DMS 273 treated with DMSO at 0.1 percent for 48 hours (cell line): ENCODE results near the gene AKAP12.
"Not testable (repeated sequence)": the region's sequence is repeated elsewhere in the genome, so short reads cannot be mapped to it uniquely, and the experiment has no call there.

ENCODE experiments used
- DNase-seq: peaks from one replicate; lab custom pipeline; 2025; lab: John Stamatoyannopoulos, UW

Gene AKAP12

DNA sequence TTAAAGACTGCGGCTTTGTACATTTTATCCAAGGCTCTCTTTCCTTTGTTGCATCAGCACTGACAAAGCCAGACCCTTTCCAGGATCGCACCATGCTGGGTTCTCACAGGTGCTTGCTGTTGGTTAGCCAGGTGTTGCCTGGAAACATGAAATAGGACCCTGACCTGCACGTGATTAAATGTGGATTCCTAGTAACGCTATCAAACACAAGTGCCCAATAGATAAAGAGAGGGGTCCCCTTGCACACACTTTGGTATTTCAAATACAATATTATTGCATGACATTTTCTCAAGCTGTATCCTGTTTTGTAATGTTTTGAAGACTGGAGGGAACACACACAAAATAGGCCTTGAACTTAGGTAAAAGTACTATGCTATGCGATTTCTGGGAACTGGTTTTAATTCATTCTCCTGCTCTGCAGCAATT lies 73.3 kb downstream of the AKAP12 start:
- DNase-seq = no peak

DNA sequence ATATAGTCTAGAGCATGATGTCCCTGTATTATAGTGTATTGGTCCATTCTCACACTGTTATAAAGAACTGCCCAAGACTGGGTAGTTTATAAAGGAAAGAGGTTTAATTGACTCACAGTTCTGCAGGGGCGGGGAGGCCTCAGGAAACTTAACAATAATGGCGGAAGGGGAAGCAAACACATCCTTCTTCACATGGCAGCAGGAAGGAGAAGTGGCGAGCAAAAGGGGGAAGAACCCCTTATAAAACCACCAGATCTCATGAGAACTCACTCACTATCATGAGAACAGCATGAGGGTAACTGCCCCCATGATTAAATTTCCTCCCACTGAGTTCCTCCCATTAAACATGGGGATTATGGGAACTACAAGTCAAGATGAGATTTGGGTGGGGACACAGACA lies 75.9 kb downstream of the AKAP12 start:
- not testable (repeated sequence) for DNase-seq

DNA sequence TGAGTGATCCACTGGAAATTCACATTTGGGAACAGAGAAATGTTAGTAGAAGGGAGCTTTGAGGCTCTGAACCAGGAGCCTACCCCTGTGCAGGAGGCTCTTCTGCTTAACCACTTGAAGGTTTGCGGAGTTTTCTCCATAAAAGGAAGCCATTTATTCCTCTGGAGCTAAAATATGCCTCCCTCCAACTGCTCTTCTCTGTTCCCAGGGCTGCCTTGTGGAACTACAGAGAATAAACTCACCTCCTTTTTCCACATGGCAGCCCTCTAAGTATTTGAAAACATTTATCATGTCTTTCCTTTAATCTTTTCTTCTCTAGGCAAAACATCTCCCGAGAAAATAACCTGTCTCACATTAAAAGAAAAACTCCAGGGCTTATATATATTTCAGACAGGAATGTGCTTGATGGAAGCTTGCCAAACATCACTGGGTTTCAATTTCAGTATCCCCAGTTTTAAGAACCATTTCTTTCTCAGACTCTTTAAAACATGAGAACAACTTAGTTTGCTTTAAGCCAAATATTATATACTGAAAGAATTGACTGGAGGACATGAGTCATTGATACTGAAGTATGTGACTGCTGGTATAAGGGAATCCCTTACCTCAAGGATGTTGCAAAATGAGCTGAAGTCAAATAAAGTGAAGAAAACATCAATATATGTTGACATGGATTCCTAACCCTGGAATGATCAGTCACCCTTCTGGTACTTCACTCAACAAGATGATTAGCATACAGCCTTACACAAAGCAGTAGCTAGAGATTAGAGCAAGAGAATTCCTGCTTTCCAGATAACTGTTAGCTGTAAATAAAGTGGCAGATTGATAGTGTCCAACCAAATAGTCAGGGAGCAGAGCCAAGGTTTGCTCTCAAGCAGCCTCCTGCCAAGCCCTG lies 77.6 kb downstream of the AKAP12 start:
- no peak for DNase-seq

DNA sequence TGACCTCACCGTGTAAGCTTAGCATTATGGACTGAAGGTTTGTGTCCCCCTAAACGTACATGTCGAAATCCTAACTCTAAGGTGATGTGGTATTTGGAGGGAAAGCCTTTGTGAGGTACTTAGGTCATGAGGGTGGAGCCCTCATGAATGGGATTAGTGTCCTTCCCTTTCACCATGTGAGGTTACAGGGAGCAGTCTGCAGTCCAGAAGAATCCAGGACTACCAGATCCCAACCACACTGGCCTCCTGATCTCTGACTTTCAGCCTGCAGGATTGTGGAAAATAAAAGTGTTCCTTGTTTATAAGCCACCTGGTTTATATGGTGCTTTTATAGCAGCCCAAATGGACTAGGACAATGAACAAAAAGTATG lies 78.2 kb downstream of the AKAP12 start:
- no peak for DNase-seq

DNA sequence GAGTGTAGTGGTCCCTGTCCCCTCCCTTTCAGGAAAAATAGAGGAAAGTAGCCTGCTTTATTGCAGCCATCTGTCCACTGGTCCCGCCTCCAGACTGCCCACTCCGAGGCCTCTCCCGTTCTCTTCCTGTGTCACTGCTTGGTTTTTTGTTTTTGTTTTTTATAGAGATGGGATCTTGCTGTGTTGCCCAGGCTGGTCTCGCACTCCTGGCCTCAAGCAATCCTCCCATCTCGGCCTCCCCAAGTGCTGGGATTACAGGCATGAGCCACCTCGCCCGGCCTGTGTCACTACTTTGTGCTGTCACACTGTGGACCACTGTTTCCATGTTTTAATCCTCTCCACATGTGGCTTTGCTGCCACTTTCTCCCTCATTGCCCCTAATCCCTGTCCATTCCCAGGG lies 80.4 kb downstream of the AKAP12 start:
- DNase-seq = no peak

DNA sequence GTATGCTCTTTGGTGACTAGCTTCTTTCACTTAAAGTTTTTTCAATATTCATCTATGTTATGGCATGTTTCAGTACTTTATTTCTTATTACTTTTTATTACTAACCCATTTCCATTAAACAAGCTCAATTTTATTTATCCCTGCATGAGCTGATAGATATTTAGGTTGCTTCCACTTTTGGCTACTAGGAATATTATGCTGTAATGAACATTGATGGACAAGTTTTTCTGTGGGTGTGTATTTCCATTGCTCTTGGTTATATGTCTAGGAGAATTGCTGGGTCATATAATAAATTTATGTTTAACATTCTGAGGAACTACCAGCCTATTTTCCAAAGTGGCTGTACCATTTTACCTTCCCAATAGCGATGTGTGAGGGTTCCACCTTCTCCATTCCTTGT lies 81.7 kb downstream of the AKAP12 start:
- no peak for DNase-seq

DNA sequence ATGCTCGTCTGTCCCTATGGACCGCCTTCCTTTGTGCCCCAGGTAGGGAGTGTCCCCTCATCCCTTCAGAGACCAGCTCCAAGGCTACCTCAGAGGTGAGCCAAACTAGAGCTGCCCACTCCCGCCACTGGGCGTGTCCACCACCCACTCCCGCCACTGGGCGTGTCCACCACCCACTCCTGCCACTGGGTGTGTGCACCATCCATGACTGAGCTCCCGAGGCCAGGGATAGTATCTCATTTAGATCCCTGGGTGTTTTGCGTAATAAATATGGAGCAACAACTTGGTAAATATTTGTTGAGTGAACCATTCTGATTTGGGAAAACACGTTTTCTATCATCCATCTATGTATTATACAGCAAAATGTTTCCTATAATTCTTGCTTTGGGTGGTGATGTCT lies 82.8 kb downstream of the AKAP12 start:
- DNase-seq = no peak

DNA sequence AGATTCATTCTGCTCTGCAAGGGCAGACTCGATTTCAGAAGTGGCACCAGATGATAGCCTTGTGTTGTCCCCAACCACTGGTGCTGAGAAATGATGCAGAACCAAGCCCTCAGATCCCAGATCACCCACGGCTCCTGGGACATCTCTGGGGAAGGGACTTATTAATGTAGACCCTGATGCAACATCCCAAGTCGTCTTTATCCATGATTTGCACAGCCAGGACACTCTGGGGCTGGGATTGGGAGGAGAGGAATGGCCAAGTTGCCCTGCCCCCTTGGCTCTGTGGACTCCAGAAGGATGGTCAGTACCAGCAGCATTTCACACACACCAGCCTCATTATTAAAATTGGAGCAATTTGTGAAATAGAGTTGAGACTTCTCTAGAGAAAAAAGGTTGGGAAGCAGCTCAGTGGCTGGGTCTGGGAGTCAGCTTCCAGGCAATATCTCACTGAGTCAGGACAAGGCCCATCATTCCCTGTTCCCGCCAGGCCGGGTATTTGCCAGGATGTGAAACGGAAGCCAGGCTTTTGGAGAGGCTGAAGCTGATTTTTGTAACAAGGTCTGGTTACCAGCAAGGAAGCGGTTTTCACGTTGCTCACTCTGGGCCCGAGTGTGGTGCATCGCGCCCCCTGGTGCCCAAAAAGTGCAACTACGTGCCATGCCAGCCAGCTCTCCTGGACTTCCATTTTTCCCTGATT lies 84.2 kb downstream of the AKAP12 start:
- DNase-seq = peak; percentile 60

DNA sequence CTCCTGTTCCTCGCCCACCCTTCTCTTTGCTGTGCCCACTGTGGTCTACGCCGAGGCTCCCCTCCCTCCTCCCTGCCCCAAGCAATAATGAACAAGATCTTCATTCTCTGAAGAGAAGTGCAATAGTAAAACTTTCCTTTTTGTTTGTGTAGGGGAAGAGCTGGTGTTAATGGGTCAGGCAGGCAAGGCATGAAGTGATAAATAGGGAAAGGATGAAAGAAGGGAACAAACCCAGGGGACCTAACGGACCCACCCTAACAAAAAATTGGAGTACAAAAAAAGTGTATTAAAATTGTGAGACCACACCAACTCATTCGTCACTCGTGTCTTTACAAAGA lies 84.7 kb downstream of the AKAP12 start:
- no peak for DNase-seq

DNA sequence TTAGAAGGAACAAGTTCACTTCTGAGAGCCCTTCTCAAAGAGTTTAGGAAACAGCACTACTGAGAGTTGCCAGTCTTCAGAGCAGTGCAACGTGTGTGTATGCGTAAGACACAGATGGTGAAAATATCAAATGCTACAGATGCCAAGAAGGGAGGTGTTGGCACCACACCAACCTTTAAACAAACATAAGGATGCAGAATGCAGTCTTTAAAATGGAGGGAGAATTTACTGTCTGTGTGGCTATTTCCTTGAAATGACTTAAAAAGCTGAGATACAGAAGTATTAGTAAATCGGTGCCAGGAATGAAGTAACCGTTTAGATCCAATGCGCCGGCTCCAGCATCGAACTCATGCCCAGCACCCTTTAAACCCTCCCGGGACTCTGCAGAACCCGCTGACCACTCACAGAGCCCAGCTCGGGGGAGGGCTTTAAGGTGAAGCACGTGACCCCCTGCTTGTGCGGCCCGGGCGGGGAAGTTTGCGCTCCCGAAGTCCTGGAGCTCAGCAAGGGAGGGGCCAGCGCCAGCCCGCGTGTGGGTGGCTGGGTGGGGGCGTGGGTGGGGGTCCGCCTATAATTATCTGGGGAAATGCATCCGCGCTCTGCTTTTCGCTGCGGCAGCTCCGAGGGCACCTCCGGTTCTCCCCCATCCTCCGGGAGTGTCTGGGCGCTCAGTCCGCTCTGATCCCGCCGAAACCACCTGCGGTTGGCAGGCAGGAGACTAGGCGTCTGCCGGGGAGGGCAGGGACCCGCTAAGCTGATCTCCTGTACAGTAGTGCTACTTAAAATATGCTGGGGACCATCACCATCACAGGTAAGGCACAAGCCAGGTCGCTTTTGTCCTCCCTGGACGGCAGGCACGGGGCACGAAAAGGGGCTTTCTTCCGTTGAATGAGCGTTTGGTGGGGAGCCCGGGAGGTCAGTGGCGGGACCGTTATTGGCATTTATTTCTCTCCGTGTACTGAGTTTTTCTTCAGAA lies 85.6 kb downstream of the AKAP12 start:
- DNase-seq = peak; percentile 63

DNA sequence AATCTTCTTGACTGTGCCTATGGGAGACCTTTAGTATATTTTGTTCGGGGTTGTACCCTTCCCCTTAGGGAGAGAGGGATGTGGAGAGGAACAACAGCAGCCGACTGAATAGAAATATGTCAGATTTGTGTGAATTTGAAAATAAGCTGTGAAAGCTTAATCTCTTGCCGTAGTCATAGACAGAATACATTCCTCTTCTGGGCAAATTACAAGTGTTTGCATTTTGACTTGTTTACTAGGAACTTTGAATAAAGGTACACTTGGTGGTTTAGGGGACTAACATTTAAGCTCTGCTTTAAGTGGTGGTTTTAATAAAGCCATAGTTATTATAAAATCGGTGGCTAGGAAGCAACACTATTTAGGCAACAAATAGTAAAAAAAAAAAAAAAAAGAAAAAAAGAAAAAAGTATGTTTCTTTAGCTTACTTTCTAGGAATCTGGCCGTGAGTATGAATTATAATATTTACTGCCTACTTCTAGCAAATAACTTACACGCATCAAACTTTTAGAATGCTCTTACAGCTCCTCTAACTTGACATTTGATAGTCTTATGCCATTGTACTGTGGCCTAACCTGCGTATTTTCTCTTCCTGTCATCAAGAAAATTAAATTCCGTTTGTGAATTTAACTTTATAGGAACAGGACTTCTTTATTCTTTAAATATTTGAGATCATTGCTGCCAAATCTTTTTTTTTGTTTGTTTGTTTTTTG lies 86.5 kb downstream of the AKAP12 start:
- no peak for DNase-seq

DNA sequence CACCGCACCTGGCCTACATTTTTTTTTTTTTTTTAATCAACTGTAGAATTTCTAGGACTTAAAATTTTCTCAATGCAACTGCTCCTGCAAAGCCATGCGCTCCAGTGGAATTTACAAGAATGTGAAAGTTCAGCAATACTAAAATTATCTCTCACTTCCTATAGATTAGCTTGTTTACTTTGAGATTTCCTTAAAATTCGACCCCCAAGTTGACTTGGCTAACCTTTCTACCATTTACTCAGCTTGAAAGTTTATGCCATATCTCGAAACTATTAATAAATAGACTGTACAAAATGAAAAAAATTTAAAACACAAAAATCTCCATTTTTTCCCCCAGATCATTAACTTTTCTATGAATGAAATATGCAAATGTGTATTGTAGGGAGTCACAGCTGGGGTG lies 87.3 kb downstream of the AKAP12 start:
- no peak for DNase-seq

DNA sequence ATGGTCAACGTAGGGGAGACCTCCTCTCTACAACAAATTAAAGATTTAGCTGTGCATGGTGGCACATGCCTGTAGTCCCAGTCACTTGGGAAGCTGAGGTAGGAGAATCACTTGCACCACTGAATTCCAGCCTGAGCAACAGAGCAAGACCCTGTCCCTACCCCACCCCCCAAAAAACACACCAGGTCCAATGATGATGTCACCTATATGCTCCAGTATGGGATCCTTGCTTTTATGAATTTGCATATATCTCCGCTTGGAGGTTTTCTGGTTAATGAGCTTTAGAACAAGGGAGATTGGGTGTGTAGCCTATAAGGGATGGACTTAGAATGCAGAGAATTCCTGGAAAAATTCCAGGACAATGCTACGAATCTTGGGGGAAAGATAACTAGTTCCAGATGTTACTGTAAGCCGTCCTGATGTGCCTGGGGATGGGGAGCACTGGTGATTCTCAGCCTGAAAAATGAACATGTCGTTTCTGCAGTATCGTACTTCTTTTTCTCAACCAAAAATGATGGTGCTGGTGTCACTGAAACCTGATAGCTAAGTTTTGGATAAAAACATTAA lies 90.4 kb downstream of the AKAP12 start:
- DNase-seq = no peak

DNA sequence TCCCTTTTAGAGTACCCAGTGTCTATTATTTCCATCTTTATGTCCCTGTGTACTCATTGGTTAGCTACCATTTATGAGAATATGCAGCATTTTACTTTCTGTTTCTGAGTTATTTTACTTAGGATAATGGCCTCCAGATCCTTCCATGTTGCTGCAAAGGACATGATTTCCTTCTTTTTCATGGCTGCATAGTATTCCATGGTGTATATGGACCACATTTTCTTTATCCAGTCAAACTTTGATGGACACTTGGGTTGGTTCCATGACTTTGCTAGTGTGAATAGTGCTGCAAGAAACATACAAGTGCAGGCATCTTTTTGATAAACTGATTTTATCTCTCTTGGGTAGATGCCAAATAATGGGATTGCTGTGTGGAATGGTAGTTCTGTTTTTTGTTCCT lies 96.2 kb downstream of the AKAP12 start:
- no peak for DNase-seq

DNA sequence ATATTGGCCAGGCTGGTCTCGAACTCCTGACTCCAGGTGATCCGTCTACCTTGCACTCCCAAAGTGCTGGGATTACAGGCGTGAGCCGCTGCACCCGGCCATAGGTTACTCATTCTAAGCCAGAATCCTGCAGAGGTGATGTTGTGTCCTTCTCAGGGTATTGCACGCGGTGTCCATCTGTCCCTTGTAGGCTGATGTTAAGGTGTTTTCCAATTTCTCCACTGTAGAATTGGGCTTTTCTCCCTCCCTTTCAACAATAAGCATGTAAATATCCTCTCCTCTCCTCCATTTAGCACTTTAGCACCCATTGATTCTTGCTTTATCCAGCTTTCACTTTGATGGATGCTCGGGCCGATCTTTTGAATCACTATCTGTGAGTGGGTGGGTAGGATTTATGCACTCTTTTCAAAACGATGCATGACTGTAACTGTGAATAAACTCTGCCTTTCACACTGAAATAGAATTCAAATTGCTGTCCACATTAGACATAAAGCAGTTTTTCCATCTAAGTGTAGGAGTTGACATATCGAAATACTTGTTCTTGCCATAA lies 99.0 kb downstream of the AKAP12 start:
- DNase-seq = no peak

DNA sequence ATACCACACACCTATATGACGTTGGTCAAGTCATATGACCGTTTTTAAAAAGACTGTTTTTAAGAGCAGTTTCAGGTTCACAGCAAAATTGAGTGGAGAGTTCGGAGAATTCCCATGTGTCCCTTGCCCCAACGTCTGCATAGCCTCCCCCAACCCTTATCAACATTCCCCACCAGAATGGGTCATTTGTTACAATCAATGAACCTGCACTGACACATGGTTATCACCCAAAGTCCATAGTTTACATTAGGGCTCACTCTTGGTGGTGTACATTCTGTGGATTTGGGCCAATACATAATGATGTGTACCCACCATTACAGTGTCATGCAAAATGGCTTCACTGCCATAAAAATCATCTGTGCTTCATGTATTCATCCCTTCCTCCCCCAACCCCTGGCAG lies 99.6 kb downstream of the AKAP12 start:
- no peak for DNase-seq

DNA sequence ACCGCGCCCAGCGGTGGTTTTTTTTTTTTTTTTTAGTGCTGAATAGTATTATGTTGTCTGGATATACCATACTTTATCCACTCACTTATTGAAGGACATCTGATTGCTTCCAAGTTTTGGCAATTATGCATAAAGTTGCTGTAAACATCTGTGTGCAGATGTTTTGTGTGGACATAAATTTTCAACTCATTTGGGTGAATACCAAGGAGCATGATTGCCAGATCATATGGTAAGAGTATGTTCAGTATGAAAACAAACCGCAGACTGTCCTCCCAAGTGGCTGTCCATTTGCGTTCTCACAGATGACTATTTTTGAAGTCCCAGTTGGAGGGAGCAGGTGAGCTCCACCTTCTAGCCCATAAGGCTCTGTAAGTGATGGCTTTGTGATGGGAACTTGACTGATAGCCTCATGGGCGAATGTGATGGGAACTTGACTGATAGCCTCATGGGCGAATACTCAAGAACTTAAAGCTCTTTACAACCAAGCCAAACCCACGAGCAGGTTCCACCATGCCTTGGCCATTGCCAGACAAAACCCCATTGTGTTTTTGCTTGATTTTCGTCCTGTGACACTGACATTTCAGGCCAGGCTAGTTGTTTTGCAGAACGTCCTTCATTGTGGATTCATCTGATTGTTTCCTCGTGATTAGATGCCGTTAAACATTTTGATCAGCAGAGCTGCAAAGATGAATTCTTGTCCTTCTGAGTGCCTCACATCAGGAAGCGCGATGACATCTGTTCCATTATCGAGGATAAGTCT lies 100.6 kb downstream of the AKAP12 start:
- no peak for DNase-seq

DNA sequence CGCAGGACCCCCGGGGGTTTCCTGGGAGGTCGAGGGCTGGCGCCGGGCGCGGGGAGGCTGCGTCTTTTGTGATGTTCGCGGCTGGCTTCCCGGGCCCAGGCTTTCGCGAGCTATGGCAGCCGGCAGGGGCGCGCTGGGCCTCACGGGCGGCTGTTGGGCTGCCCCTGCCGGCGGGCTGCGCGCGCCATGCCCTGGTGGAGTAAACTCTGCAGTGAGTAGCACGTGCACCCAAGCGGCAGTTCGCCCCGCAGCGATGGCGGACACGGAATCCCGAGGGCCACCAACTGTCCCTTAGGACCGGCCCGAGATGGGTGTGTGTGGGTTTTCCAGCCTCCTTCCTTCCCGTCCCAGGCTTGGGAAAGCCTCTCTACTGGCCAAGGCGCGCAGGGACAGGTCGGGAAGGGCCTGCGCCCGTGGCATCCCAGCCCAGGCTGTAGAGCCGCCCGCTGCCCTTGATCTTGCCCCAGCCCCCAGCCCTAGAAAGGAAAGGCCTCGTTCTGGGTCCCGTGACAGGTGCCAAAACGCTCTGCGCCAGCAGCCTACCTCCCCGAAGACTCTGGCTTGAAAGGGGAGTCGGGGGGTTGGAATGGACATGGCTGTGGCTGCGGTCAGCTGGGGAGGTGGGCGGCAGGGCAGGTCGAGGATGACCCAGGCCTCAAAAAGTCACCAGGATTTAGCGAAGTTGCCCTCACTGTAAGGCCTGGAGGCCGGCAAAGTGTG lies 101.9 kb downstream of the AKAP12 start:
- no peak for DNase-seq

DNA sequence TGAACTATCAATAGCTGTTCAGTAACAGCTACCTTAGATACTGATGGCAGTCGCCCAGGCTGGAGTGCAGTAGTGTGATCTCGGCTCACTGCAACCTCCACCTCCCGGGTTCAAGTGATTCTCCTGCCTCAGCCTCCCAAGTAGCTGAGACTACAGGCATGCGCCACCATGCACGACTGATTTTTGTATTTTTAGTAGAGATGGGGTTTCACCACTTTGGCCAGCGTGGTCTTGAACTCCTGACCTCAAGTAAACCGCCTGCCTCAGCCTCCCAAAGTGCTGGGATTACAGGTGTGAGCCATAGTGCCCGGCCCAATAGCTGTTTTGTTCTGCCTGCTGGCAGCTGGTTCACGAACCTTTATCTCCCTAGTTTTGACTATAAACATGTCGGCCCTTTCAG lies 103.0 kb downstream of the AKAP12 start:
- not testable (repeated sequence) for DNase-seq
